CD14-positive monocyte (primary cell): Measurements from ENCODE around the gene CD80. TPM values are rescaled to one million over a fixed set of nuclear protein-coding genes. Genes with fewer than 3 reads are reported as not detected.

Experiments used
- DNase-seq, 3 donors: peaks; one replicate each; pipeline ENCODE4 v3.0.0-alpha.2; 2011 to 2022
- H2AFZ ChIP-seq: 2 replicates; pipeline ENCODE4 v1.6.0; 2012; ENCODE audit warnings: mild to moderate bottlenecking, low read depth, low read length, inconsistent platforms; ENCODE audit not compliant: insufficient read depth, poor library complexity, severe bottlenecking
- H3K27ac ChIP-seq, 2 donors: 1 replicate in 1 of 2; 2 replicates in 1 of 2; pipeline ENCODE4 v1.5.1; 2012 to 2013; ENCODE audit warnings: low read length in 2 of 2, control low read depth in 1 of 2, inconsistent platforms in 1 of 2, low read depth in 1 of 2, mild to moderate bottlenecking in 1 of 2
- H3K27me3 ChIP-seq, 2 donors: one replicate each; pipeline versions ENCODE4 v1.6.0 to v1.6.1; 2011 to 2013; ENCODE audit warnings: low read length in 2 of 2; ENCODE audit not compliant: control insufficient read depth in 2 of 2, insufficient read depth in 2 of 2
- H3K36me3 ChIP-seq, 2 donors: replicated peaks in 1 of 2; 1 replicate in 1 of 2; 2 replicates in 1 of 2; pipeline versions ENCODE4 v1.5.1 to v1.6.1; 2012 to 2013; ENCODE audit warnings: low read length in 2 of 2, control low read depth in 1 of 2, inconsistent platforms in 1 of 2, mild to moderate bottlenecking in 1 of 2; ENCODE audit not compliant: insufficient read depth in 2 of 2, control insufficient read depth in 1 of 2
- H3K4me1 ChIP-seq, 2 donors: 1 replicate in 1 of 2; 2 replicates in 1 of 2; pipeline versions ENCODE4 v1.5.1 to v1.6.1; 2012 to 2013; ENCODE audit warnings: low read length in 2 of 2, control low read depth in 1 of 2, inconsistent platforms in 1 of 2, mild to moderate bottlenecking in 1 of 2, moderate library complexity in 1 of 2; ENCODE audit not compliant: insufficient read depth in 2 of 2, control insufficient read depth in 1 of 2
- H3K4me2 ChIP-seq: replicated peaks from 2 replicates; pipeline ENCODE3; 2012; ENCODE audit warnings: low read length, moderate library complexity, mild to moderate bottlenecking; ENCODE audit not compliant: poor library complexity, severe bottlenecking; ENCODE audit errors: extremely low read depth
- H3K4me3 ChIP-seq, 3 experiments: fragments of 200-600 bp in 1 of 3; sonication (generic) in 1 of 3; replicated peaks in 1 of 3; 1 replicate in 2 of 3; 2 replicates in 1 of 3; pipeline ENCODE4 v1.5.1; 2011 to 2013; ENCODE audit warnings: low read length in 3 of 3, mild to moderate bottlenecking in 3 of 3, control low read depth in 2 of 3, low read depth in 2 of 3, inconsistent platforms in 1 of 3, moderate library complexity in 1 of 3
- H3K79me2 ChIP-seq: 2 replicates; pipeline ENCODE4 v1.6.0; 2012; ENCODE audit warnings: mild to moderate bottlenecking, control low read depth, inconsistent platforms, low read length, moderate library complexity; ENCODE audit not compliant: insufficient read depth
- H3K9ac ChIP-seq: 2 replicates; pipeline ENCODE4 v1.6.0; 2017; ENCODE audit warnings: low read length, mild to moderate bottlenecking; ENCODE audit not compliant: insufficient read depth, poor library complexity, severe bottlenecking
- H3K9me3 ChIP-seq, 2 donors: replicated peaks in 1 of 2; 1 replicate in 1 of 2; 2 replicates in 1 of 2; pipeline versions ENCODE4 v1.5.1 to v1.6.1; 2012 to 2013; ENCODE audit warnings: low read length in 2 of 2, control low read depth in 1 of 2; ENCODE audit not compliant: control insufficient read depth in 1 of 2, insufficient read depth in 1 of 2
- H4K20me1 ChIP-seq: 2 replicates; pipeline ENCODE4 v1.6.0; 2012; ENCODE audit warnings: mild to moderate bottlenecking, low read length, control low read depth, moderate library complexity; ENCODE audit not compliant: insufficient read depth
- H3K27ac Mint-ChIP-seq, 7 donors: one replicate each; pipeline ENCODE4 v1.8.0; 2020; ENCODE audit warnings: mild to moderate bottlenecking in 7 of 7, mixed read lengths in 7 of 7, moderate library complexity in 6 of 7, inconsistent platforms in 2 of 7
- H3K27me3 Mint-ChIP-seq, 3 donors: one replicate each; pipeline ENCODE4 v1.8.0; 2021 to 2022; ENCODE audit warnings: low read depth in 3 of 3, mild to moderate bottlenecking in 3 of 3, mixed read lengths in 3 of 3, moderate library complexity in 3 of 3, inconsistent platforms in 1 of 3
- H3K36me3 Mint-ChIP-seq, 2 donors: one replicate each; pipeline ENCODE4 v1.8.0; 2020; ENCODE audit warnings: mixed read lengths in 2 of 2, inconsistent platforms in 1 of 2, mild to moderate bottlenecking in 1 of 2
- H3K4me1 Mint-ChIP-seq: one replicate; pipeline ENCODE4 v1.8.0; 2020; ENCODE audit warnings: mild to moderate bottlenecking, mixed read lengths
- H3K4me3 Mint-ChIP-seq, 2 donors: one replicate each; pipeline ENCODE4 v1.8.0; 2020; ENCODE audit warnings: mild to moderate bottlenecking in 2 of 2, mixed read lengths in 2 of 2, moderate library complexity in 1 of 2
- H3K9me3 Mint-ChIP-seq, 7 donors: one replicate each; pipeline ENCODE4 v1.8.0; 2020 to 2022; ENCODE audit warnings: mixed read lengths in 7 of 7, mild to moderate bottlenecking in 6 of 7, moderate library complexity in 6 of 7, inconsistent platforms in 2 of 7
- CTCF ChIP-seq: fragments of 200-600 bp; IDR thresholded peaks from one replicate; pipeline ENCODE4 v1.8.0; 2022; ENCODE audit warnings: antibody characterized with exemption, mild to moderate bottlenecking
- whole genome bisulfite sequencing: methylation state at CpG from one replicate; pipeline ENCODE4 v1.1.5; 2013; ENCODE audit warnings: missing lambda C conversion rate; ENCODE audit not compliant: insufficient coverage; 5-methylcytosine and 5-hydroxymethylcytosine counted together
- intact Hi-C, 2 donors: fragments of 100-400 bp; cut with micrococcal nuclease; formaldehyde crosslinking; loops; one replicate each; pipeline versions ENCODE4 v1.15.0 to v1.15.1; 2023
- polyA plus RNA-seq, 3 donors: library from polyadenylated mRNA; depleted of rRNA in 1 of 3; unstranded in 2 of 3; stranded (reverse) in 1 of 3; fragments of 300-500 nt in 2 of 3; fragments of >200 nt in 1 of 3; fragmentation: Illumina TruSeq in 2 of 3; gene quantifications; 1 replicate in 2 of 3; 2 replicates in 1 of 3; pipeline ENCODE4 v1.2.3, GENCODE V29; 2012 to 2021

Gene CD80
- polyA plus RNA-seq, 3 donors, result 0.47 to 0.87 (median 0.47) TPM

GRCh38 chr3:119571688-119572087 is 12.3 kb upstream of the CD80 start:
- Histone ChIP-seq H3K27me3 (no peaks in the 10 kb centered on the region), H3K27ac (peak overlapping the region in 1 of 2 donors; percentile 83), H3K9ac (no peak overlapping the region), H4K20me1 (no peaks in the 10 kb centered on the region), H3K79me2 (no peaks in the 10 kb centered on the region), H2AFZ (no peak overlapping the region), H3K9me3 (no peaks in the 10 kb centered on the region), H3K4me2 (no peak overlapping the region), H3K4me3 (no peak overlapping the region), H3K4me1 (peaks cover 30 to 31% of the 10 kb centered on the region in 2 donors), H3K36me3 (no peaks in the 10 kb centered on the region)
- Mint-ChIP-seq H3K27me3 (peaks cover 0 to 2% (median 0%) of the 10 kb centered on the region in 3 donors), H3K9me3 (no peaks in the 10 kb centered on the region), H3K4me1 (peaks cover 30% of the 10 kb centered on the region), H3K27ac (peak overlapping the region in 6 of 7 donors; percentile 30 to 97 (median 96)), H3K36me3 (no peaks in the 10 kb centered on the region), H3K4me3 (no peak overlapping the region)
- no peak for DNase-seq
- no peak for TF ChIP-seq CTCF
- intact Hi-C loops, result no loop called here
- WGBS, result 93% methylated on average over 5 of the region's 5 CpGs

- H3K27me3 ChIP-seq, result no peaks in the 10 kb centered on the region
- H3K4me2 ChIP-seq, result peak overlapping the region; percentile 37
- H2AFZ ChIP-seq, result no peak overlapping the region
- no peak for DNase-seq
- TF ChIP-seq CTCF, result no peak
- H3K4me3 ChIP-seq, result no peak overlapping the region
- H4K20me1 ChIP-seq, result no peaks in the 10 kb centered on the region
- no peak overlapping the region for H3K4me3 Mint-ChIP-seq
- peaks cover 30% of the 10 kb centered on the region for H3K4me1 Mint-ChIP-seq
- WGBS, result 86% methylated on average over 1 of the region's 1 CpG
- H3K36me3 Mint-ChIP-seq, result no peaks in the 10 kb centered on the region
- H3K9me3 Mint-ChIP-seq, result no peaks in the 10 kb centered on the region
- H3K27ac Mint-ChIP-seq, result peak overlapping the region; percentile 94 to 97 (median 97)
- H3K36me3 ChIP-seq, result no peaks in the 10 kb centered on the region
- peak overlapping the region; percentile 83 to 88 for H3K27ac ChIP-seq
- intact Hi-C loops, result no loop called here
- no peak overlapping the region for H3K9ac ChIP-seq
- peaks cover 30 to 31% of the 10 kb centered on the region in 2 donors for H3K4me1 ChIP-seq
- H3K79me2 ChIP-seq, result no peaks in the 10 kb centered on the region
- H3K27me3 Mint-ChIP-seq, result peaks cover 0 to 2% (median 0%) of the 10 kb centered on the region in 3 donors
- no peaks in the 10 kb centered on the region for H3K9me3 ChIP-seq
Observed at GRCh38 chr3:119571230-119571629, 11.8 kb upstream of the CD80 start.
